ENCODE data around the gene C4orf50. TPM values are rescaled to one million over a fixed set of nuclear protein-coding genes. Genes with fewer than 3 reads are reported as not detected.

Gene C4orf50
- total and polyA plus RNA-seq, 2 of the 13 experiments (the other 11 are each of a cell fraction or from before 2014, with no cell fraction given) = not detected

DNA sequence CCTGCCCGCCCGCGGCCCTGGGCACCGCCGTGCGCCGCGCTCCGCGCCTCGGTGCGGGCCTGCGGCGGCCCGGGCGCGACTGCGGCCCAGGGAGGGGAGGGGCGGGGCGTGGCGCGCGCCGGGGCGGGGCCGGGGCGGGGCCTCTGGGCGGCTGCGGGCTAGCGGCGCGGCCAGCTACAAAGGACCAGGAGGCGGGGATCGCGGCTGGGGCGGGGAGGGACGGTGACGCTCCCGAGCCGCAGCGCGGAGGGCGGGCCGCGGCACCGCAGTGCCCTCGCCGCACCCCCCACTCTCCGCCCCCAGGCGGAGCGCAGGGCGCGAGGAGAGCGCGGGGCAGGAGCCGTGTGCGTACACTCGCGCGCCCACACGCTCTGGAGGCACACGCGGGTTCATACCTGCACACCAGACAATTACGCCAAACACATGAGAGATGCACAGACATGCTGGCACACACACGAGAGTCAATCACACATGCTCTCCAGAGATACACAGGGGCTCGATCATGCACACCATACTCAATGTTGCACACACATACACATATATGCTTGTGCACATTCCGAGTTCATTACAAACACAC is 125.1 kb downstream of the C4orf50 start, which contains the start of gene CRMP1 (continued):
- no peak for TF ChIP-seq DNMT1 (CRISPR knock-in tag; IDR thresholded peaks at IDR 0.05)
- no peak for TF ChIP-seq MAF1 (CRISPR knock-in tag; IDR thresholded peaks at IDR 0.05; ENCODE audit: borderline replicate concordance)

GRCh38 chr4:5892323-5893003 is 125.8 kb downstream of the C4orf50 start:
- Histone ChIP-seq H2AFZ (ENCODE audit: low read length) (no peak overlapping the region), H3K27ac (ENCODE audit: extremely low read length, insufficient read depth, low read length) (no peak overlapping the region), H3K4me3 (replicated peaks in 1 of 3; ENCODE audit: insufficient read depth in 1 of 3, low read depth in 2 of 3, low read length in 3 of 3) (no peak overlapping the region), H3K9ac (ENCODE audit: insufficient read depth, low read depth, low read length) (no peak overlapping the region), H4K20me1 (ENCODE audit: insufficient read depth, low read length) (peaks cover 4% of the 10 kb centered on the region; the same call in 1 of the 2 replicates), H3K4me1 (ENCODE audit: insufficient read depth, low read length) (no peaks in the 10 kb centered on the region), H3K27me3 (ENCODE audit: control insufficient read depth in 1 of 2, insufficient read depth in 2 of 2, low read length in 2 of 2) (peaks cover 2 to 11% of the 10 kb centered on the region in 2 experiments; a peak in 2 of 5 replicates), H3K79me2 (ENCODE audit: insufficient read depth, low read length) (no peaks in the 10 kb centered on the region), H3K4me2 (ENCODE audit: low read depth, low read length) (no peak overlapping the region), H3K36me3 (replicated peaks in 1 of 2; ENCODE audit: control insufficient read depth in 1 of 2, insufficient read depth in 2 of 2, low read length in 2 of 2) (no peaks in the 10 kb centered on the region), H3K9me3 (ENCODE audit: low read length) (no peaks in the 10 kb centered on the region)
- in situ Hi-C loops (cut with HindIII; ENCODE audit: extremely low pct_ligation_motif_present, low pct_unique_long_range_greater_than_20kb) = no loop called here
- TF ChIP-seq ZNF121 (CRISPR knock-in tag; IDR thresholded peaks at IDR 0.05) (no peak), ZNF24 (IDR thresholded peaks at IDR 0.05) (no peak), AKAP8 (CRISPR knock-in tag; IDR thresholded peaks at IDR 0.05) (no peak), RBM22 (optimal IDR thresholded peaks at IDR 0.05; ENCODE audit: low read length) (no peak), TFAP4 (IDR thresholded peaks at IDR 0.05; ENCODE audit: borderline replicate concordance, low read depth) (no peak), RFXANK (CRISPR knock-in tag; IDR thresholded peaks at IDR 0.05) (no peak), MYNN (CRISPR knock-in tag; IDR thresholded peaks at IDR 0.05; ENCODE audit: low read depth) (no peak), CHD4 (IDR thresholded peaks at IDR 0.05; ENCODE audit: borderline replicate concordance, low read length) (no peak), ZNF446 (CRISPR knock-in tag; IDR thresholded peaks at IDR 0.05) (no peak), NR2F6 (IDR thresholded peaks at IDR 0.05) (no peak), NR2F6 (CRISPR knock-in tag; IDR thresholded peaks at IDR 0.05) (no peak), NFKB2 (CRISPR knock-in tag; IDR thresholded peaks at IDR 0.05; ENCODE audit: borderline replicate concordance) (no peak)
- DNase-seq (ENCODE audit: low spot score) = no peak
- ChIA-PET CTCF (ENCODE audit: low intra/inter-chr PET ratio, low total read pairs) (no interaction called here), POLR2A (no interaction called here)
- intact Hi-C loops (cut with micrococcal nuclease; ENCODE audit: unreplicated experiment) = no loop called here
- no TSS peak for BruUV-seq (replicated peaks)
- 81% methylated on average over 42 of the region's 100 CpGs for WGBS (ENCODE audit: low lambda C conversion rate)
- no peak for ATAC-seq
- no peak for FAIRE-seq

Data from HepG2 (cell line).